ENCODE data around the gene HSBP1L1.
"Not testable (repeated sequence)": the region's sequence is repeated elsewhere in the genome, so short reads cannot be mapped to it uniquely, and the experiment has no call there.

The HSBP1L1 gene

DNA sequence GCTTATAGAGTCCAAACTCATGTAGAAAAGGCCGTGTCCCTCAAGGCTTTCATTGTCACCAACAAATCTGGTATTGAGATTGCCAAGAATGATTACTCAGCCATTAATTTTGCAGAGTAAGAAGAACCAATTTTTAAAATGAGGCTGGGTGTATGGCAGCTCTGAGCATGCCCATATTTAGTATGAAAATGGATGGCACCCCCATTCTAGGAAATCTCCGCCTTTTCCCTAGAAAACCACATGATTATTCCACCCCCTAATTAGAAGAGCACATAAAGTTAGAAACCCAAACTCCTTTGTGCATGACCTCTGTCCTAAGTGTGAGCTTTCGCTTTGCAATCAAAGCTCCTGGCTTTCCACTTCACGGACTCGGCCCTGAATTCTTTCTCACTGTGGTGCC is 38.0 kb downstream of the HSBP1L1 start:
- ChIA-PET CTCF (no interaction called here), POLR2A (no interaction called here)
- DNase-seq (ENCODE audit: extremely low spot score), result no peak
- TF ChIP-seq, protein P1, sequence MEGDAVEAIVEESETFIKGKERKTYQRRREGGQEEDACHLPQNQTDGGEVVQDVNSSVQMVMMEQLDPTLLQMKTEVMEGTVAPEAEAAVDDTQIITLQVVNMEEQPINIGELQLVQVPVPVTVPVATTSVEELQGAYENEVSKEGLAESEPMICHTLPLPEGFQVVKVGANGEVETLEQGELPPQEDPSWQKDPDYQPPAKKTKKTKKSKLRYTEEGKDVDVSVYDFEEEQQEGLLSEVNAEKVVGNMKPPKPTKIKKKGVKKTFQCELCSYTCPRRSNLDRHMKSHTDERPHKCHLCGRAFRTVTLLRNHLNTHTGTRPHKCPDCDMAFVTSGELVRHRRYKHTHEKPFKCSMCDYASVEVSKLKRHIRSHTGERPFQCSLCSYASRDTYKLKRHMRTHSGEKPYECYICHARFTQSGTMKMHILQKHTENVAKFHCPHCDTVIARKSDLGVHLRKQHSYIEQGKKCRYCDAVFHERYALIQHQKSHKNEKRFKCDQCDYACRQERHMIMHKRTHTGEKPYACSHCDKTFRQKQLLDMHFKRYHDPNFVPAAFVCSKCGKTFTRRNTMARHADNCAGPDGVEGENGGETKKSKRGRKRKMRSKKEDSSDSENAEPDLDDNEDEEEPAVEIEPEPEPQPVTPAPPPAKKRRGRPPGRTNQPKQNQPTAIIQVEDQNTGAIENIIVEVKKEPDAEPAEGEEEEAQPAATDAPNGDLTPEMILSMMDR (IDR thresholded peaks at IDR 0.05; ENCODE audit: control extremely low read depth, extremely low read depth, low read depth, missing control alignments), result no peak

DNA sequence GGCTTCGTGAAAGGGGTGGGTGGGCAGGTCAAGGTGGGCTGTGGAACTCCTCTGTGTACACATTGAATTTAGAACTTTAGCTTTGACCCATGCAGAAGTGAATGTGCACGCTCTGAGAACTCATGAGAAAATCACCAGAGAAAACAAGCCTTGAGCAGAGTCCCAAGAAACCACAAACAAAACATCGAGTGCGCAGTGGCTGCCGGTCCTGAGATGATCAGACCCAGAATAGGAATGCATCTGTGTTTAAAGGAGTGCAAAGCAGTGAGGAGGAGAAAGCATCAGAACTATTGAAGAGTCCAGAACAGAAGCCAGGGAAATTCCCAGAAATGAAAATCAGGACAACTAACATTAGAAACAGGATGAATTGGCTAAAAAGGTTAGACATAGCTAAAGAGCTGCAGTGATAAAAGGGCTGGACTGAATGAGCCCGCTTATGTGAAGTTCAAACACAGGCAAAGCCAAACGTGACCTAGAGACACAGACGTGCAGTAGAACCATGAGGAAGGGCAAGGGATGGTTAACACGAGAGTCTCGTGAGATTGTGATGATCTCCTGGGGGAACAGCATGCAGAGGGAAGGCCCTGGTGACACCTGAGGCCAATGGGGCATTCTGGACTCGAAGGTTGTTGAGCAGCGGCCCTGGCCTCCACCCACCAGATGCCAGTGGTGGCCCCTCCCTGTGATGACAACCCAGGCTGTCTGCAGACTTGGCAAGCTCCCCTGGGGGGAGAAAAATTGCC is 40.3 kb downstream of the HSBP1L1 start:
- TF ChIP-seq, protein P1 (IDR thresholded peaks at IDR 0.05; ENCODE audit: control extremely low read depth, extremely low read depth, low read depth, missing control alignments), result no peak
- ChIA-PET POLR2A (no interaction called here), CTCF (interaction anchor here (1.3 to 1.4 kb wide), 2 partner anchors 17 to 28 kb away, joined by 3 read pairs; no protein-coding TSS in a partner anchor)
- DNase-seq (ENCODE audit: extremely low spot score), result no peak

DNA sequence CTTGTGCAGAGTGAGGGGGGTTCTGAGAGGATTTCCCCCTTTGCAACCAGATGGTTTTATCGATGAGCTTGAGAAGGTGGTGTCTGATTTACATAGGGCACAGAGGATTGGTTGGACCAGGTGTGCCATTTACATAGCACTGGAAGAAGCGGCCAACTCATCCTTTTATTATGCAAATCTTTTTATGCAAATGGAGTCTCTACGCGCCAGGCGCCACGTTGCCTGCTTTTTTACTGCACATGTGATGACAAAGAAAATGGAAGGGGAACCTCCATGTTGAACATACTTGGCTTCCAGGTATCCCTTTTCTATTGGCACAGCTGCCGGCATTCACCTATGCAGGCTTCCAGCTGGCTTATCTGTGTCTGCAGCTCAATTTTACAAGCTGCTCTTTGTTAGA is 42.3 kb downstream of the HSBP1L1 start:
- CTCF ChIA-PET, result no interaction called here
- DNase-seq (ENCODE audit: extremely low spot score), result no peak
- TF ChIP-seq, protein P1 (IDR thresholded peaks at IDR 0.05; ENCODE audit: control extremely low read depth, extremely low read depth, low read depth, missing control alignments), result no peak
- POLR2A ChIA-PET, result no interaction called here

DNA sequence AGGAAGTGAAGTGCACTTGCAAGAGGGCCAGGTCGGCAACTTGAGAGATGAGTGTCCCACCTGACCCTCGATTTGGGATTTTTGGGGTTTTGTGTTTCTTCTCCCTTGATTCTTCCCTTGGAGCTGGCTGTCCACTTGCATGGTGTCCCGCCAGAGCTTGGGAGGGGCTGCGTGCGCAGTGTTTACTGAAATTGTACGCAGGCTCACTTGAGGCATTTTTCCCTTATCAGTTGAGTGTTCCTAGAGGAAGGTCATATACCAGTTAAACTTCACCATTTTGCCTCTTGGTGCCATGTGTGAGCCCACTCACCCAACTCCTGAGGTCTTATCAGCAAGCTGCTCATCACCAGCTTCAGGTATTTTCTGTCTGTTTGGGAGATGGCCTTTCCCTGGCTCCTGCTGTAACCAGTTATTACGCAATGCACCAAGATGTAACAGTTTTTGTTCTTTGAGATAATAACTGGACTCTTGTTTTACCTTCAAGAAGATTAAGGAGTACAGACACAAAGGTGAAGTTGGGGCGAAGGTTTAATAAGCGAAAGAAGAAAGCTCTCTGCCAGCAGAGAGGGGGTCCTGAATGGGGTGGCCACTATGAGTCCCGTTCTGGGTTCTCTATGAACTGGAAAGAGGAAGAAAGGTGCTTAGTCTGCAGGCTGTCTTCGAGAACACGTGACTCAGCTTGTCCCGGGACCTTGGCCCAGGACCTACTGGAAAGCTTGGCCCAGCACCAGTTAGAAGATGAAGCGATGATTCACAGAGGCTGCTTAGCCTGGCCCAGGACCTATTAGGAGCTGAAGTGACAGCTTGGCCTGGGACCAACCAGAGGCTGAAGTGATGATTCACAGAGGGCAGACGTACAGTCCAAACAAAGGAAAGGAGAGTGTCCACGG is 45.5 kb downstream of the HSBP1L1 start:
- ChIA-PET POLR2A (no interaction called here), CTCF (no interaction called here)
- TF ChIP-seq, protein P1 (IDR thresholded peaks at IDR 0.05; ENCODE audit: control extremely low read depth, extremely low read depth, low read depth, missing control alignments), result no peak
- DNase-seq (ENCODE audit: extremely low spot score), result no peak

DNA sequence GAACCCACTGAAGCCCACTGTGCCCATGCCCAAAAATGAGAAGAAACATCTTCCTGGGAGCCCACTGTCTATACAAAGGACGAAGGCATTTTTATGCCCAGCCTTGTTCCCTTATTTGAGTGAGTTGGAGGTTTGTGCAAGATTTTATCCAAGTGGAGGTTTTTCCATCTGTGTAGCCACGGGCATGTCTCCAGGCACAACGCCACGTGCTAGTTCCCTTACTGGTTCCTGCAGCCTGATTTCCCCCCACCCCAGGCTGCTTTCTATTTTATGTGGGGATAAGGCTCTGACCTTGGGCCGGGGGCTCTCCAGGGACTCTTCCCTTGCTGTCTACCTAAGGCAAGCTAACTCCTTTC is 46.1 kb downstream of the HSBP1L1 start:
- CTCF ChIA-PET, result no interaction called here
- TF ChIP-seq, protein P1 (IDR thresholded peaks at IDR 0.05; ENCODE audit: control extremely low read depth, extremely low read depth, low read depth, missing control alignments), result no peak

DNA sequence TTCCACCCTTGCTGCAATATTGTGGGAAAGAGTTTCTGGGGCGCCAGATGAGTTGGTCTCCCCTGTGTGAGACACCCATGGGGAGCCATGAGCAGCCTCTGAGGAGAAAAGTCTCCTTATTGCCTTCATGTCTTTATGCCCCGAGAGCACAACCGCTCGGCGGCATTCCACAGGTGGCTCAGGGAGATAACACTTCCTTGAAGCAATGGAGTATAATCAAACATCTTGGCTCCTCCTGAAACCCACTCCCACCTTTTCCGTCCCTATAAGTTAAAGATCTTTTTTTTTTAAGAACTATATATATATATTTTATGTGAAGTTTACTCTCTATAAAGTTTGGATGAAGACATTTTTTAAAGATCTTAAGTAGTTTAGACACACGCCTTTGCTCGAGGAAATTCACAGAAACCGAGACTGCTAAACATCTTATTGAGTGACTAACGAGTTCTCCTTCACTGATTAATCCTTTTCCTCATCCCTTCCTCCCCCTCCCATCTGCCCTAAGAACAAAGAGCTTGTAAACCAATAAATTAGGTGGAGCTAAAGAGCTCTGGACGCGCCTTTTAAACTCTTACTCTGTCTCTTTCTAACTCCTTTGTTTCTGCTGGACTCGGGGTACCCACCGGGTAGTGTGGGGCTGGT is 47.2 kb downstream of the HSBP1L1 start:
- POLR2A ChIA-PET; CTCF ChIA-PET; DNase-seq (ENCODE audit: extremely low spot score): not testable (repeated sequence)

More for the DNA sequence above, 46.1 kb downstream of the HSBP1L1 start:
- POLR2A ChIA-PET, result no interaction called here
- DNase-seq (ENCODE audit: extremely low spot score), result no peak

DNA sequence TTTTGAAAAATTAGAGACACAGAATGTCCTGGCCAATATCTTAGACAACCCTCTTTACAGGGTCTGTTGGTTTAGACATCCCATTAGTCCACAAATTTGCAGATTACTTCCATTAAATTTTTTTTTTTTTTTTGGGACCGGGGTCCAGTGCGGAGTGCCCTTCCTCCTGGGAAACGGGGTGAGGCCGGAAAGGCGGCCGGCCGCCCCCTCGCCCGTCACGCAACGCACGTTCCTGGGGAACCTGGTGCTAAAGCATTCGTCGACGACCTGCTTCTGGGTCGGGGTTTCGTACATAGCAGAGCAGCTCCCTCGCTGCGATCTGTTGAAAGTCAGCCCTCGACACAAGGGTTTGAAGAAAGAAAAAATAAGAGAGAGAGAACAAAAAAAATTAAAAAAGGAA is 48.3 kb downstream of the HSBP1L1 start:
- POLR2A ChIA-PET, result no interaction called here
- DNase-seq (ENCODE audit: extremely low spot score), result no peak
- TF ChIP-seq, protein P1 (IDR thresholded peaks at IDR 0.05; ENCODE audit: control extremely low read depth, extremely low read depth, low read depth, missing control alignments), result no peak
- CTCF ChIA-PET, result no interaction called here

Data from GM10248 (cell line).